Transverse colon (tissue), 4 donors: ENCODE data around the gene SNX11.

Experiments
- CTCF ChIP-seq, 5 experiments: fragments of 200-600 bp in 3 of 5; fragments of 450-650 bp in 2 of 5; sonication (generic) in 3 of 5; IDR thresholded peaks; 1 replicate in 2 of 5; 2 replicates in 3 of 5; pipeline ENCODE4 v1.5.1; 2016 to 2017; ENCODE audit warnings: antibody characterized with exemption in 5 of 5, inconsistent platforms in 3 of 5, mild to moderate bottlenecking in 2 of 5, moderate library complexity in 1 of 5
- EP300 ChIP-seq: sonication (generic); formaldehyde crosslinking; IDR thresholded peaks from one replicate; pipeline ENCODE4 v1.6.1; 2017; ENCODE audit warnings: antibody characterized with exemption, low read depth
- POLR2AphosphoS5 ChIP-seq, 3 donors: sonication (generic); formaldehyde crosslinking; IDR thresholded peaks; one replicate each; pipeline ENCODE4 v1.6.1; 2016; ENCODE audit warnings: antibody characterized with exemption in 3 of 3

DNA sequence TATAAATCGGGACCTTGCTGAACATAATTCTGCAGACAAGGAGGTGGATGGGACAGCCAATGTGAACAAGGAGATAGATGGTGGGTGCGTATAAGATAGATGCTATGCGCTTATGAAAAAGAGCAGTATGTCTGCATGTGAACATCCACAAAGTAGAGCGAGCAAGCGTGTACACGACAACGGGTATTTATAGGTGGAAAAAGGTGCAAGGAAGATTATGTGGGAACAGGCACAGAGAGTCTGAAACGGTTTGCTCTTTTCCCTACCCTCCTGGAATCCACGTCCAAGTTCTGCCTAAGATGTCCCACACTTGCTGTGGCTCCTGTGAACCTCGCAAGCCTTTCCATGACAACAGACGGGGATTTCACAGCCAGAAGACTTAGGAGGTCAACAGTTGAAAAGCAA lies 43.0 kb downstream of the SNX11 start:
- TF ChIP-seq CTCF (IDR thresholded peaks at IDR 0.05) = no peak
- no peak for TF ChIP-seq POLR2AphosphoS5 (IDR thresholded peaks at IDR 0.05)
- no peak for TF ChIP-seq EP300
